ENCODE results near the gene SLC35D3. TPM values are rescaled to one million over a fixed set of nuclear protein-coding genes. Genes with fewer than 3 reads are reported as not detected.
"Not testable (repeated sequence)": the region's sequence is repeated elsewhere in the genome, so short reads cannot be mapped to it uniquely, and the experiment has no call there.

SLC35D3 gene
- total RNA-seq, 2 experiments from 2014 or later, result not detected

GRCh38 chr6:136932599-136932998 is 10.5 kb downstream of the SLC35D3 start:
- ATAC-seq (no peak), DNase-seq (no peak)
- peaks cover 33% of the 10 kb centered on the region for H3K27me3 Mint-ChIP-seq
- CTCF ChIA-PET, result no interaction called here
- no peak overlapping the region for H3K4me3 Mint-ChIP-seq
- H3K4me1 Mint-ChIP-seq, result no peaks in the 10 kb centered on the region
- H3K36me3 Mint-ChIP-seq, result no peaks in the 10 kb centered on the region
- H3K9me3 Mint-ChIP-seq (ENCODE audit: low read depth), result no peaks in the 10 kb centered on the region
- H3K27ac Mint-ChIP-seq, result no peak overlapping the region

GRCh38 chr6:136945072-136945471 is 23.0 kb downstream of the SLC35D3 start:
- Mint-ChIP-seq H3K9me3 (ENCODE audit: low read depth) (peaks cover 9% of the 10 kb centered on the region), H3K4me3 (no peak overlapping the region), H3K4me1 (no peaks in the 10 kb centered on the region), H3K27me3 (peaks cover 20% of the 10 kb centered on the region), H3K27ac (no peak overlapping the region), H3K36me3 (peaks cover 3% of the 10 kb centered on the region)
- DNase-seq (no peak), ATAC-seq (no peak)
- CTCF ChIA-PET, result no interaction called here

- peaks cover 20% of the 10 kb centered on the region for H3K27me3 Mint-ChIP-seq
- H3K4me3 Mint-ChIP-seq, result no peak overlapping the region
- peaks cover 9% of the 10 kb centered on the region for H3K9me3 Mint-ChIP-seq (ENCODE audit: low read depth)
- ATAC-seq (no peak), DNase-seq (no peak)
- no peak overlapping the region for H3K27ac Mint-ChIP-seq
- peaks cover 3% of the 10 kb centered on the region for H3K36me3 Mint-ChIP-seq
- no peaks in the 10 kb centered on the region for H3K4me1 Mint-ChIP-seq
- CTCF ChIA-PET, result no interaction called here
These were observed 23.6 kb downstream of the SLC35D3 start for GRCh38 chr6:136945711-136946121.

GRCh38 chr6:136947037-136947436 is 24.9 kb downstream of the SLC35D3 start:
- DNase-seq (no peak), ATAC-seq (no peak)
- Mint-ChIP-seq H3K4me1 (no peaks in the 10 kb centered on the region), H3K36me3 (no peaks in the 10 kb centered on the region), H3K4me3 (no peak overlapping the region), H3K9me3 (ENCODE audit: low read depth) (peaks cover 5% of the 10 kb centered on the region), H3K27me3 (peaks cover 19% of the 10 kb centered on the region), H3K27ac (no peak overlapping the region)
- CTCF ChIA-PET, result no interaction called here

- H3K27ac Mint-ChIP-seq; H3K36me3 Mint-ChIP-seq; H3K4me3 Mint-ChIP-seq; DNase-seq; H3K9me3 Mint-ChIP-seq (ENCODE audit: low read depth); H3K4me1 Mint-ChIP-seq; ATAC-seq; CTCF ChIA-PET: not testable (repeated sequence)
- peaks cover 18% of the 10 kb centered on the region for H3K27me3 Mint-ChIP-seq
These were observed 27.9 kb downstream of the SLC35D3 start for GRCh38 chr6:136949957-136950356.

- ATAC-seq (no peak), DNase-seq (no peak)
- H3K27ac Mint-ChIP-seq, result no peak overlapping the region
- H3K9me3 Mint-ChIP-seq (ENCODE audit: low read depth), result peaks cover 2% of the 10 kb centered on the region
- H3K4me3 Mint-ChIP-seq, result no peak overlapping the region
- CTCF ChIA-PET, result no interaction called here
- no peaks in the 10 kb centered on the region for H3K4me1 Mint-ChIP-seq
- peaks cover 24% of the 10 kb centered on the region for H3K27me3 Mint-ChIP-seq
- no peaks in the 10 kb centered on the region for H3K36me3 Mint-ChIP-seq
These were observed 28.5 kb downstream of the SLC35D3 start for GRCh38 chr6:136950436-136951126.

GRCh38 chr6:136952714-136953260 is 30.7 kb downstream of the SLC35D3 start:
- Mint-ChIP-seq H3K27me3 (peaks cover 28% of the 10 kb centered on the region), H3K9me3 (ENCODE audit: low read depth) (peaks cover 2% of the 10 kb centered on the region), H3K4me3 (no peak overlapping the region), H3K36me3 (no peaks in the 10 kb centered on the region), H3K27ac (no peak overlapping the region), H3K4me1 (peaks cover 6% of the 10 kb centered on the region)
- CTCF ChIA-PET, result no interaction called here
- DNase-seq, result no peak
- ATAC-seq, result no peak

- no peak overlapping the region for H3K4me3 Mint-ChIP-seq
- H3K4me1 Mint-ChIP-seq, result peaks cover 6% of the 10 kb centered on the region
- DNase-seq, result no peak
- H3K27me3 Mint-ChIP-seq, result peaks cover 33% of the 10 kb centered on the region
- no peaks in the 10 kb centered on the region for H3K36me3 Mint-ChIP-seq
- CTCF ChIA-PET, result no interaction called here
- no peak overlapping the region for H3K27ac Mint-ChIP-seq
- H3K9me3 Mint-ChIP-seq (ENCODE audit: low read depth), result no peaks in the 10 kb centered on the region
- no peak for ATAC-seq
These were observed 33.0 kb downstream of the SLC35D3 start for GRCh38 chr6:136955123-136955522.

- H3K27me3 Mint-ChIP-seq, result peaks cover 39% of the 10 kb centered on the region
- ATAC-seq, result no peak
- no peak overlapping the region for H3K4me3 Mint-ChIP-seq
- DNase-seq, result no peak
- CTCF ChIA-PET, result interaction anchor here (1.6 kb wide), 1 partner anchor 11 kb away, joined by 9 read pairs; no protein-coding TSS in a partner anchor
- peaks cover 6% of the 10 kb centered on the region for H3K4me1 Mint-ChIP-seq
- no peaks in the 10 kb centered on the region for H3K36me3 Mint-ChIP-seq
- H3K27ac Mint-ChIP-seq, result no peak overlapping the region
- no peaks in the 10 kb centered on the region for H3K9me3 Mint-ChIP-seq (ENCODE audit: low read depth)
These were observed 34.8 kb downstream of the SLC35D3 start for GRCh38 chr6:136956590-136957544.

GRCh38 chr6:136958168-136958567 is 36.1 kb downstream of the SLC35D3 start:
- ATAC-seq (no peak), DNase-seq (no peak)
- Mint-ChIP-seq H3K27me3 (peaks cover 38% of the 10 kb centered on the region), H3K9me3 (ENCODE audit: low read depth) (no peaks in the 10 kb centered on the region), H3K4me3 (no peak overlapping the region), H3K4me1 (peaks cover 6% of the 10 kb centered on the region), H3K36me3 (no peaks in the 10 kb centered on the region), H3K27ac (no peak overlapping the region)
- CTCF ChIA-PET, result interaction anchor here (1.0 kb wide), 1 partner anchor 62 kb away, joined by 3 read pairs; no protein-coding TSS in a partner anchor

- no peaks in the 10 kb centered on the region for H3K36me3 Mint-ChIP-seq
- CTCF ChIA-PET, result no interaction called here
- no peaks in the 10 kb centered on the region for H3K9me3 Mint-ChIP-seq (ENCODE audit: low read depth)
- no peak overlapping the region for H3K4me3 Mint-ChIP-seq
- no peak overlapping the region for H3K27ac Mint-ChIP-seq
- H3K27me3 Mint-ChIP-seq, result peaks cover 44% of the 10 kb centered on the region
- ATAC-seq (no peak), DNase-seq (no peak)
- H3K4me1 Mint-ChIP-seq, result peaks cover 6% of the 10 kb centered on the region
These were observed 37.4 kb downstream of the SLC35D3 start for GRCh38 chr6:136959471-136959891.

GRCh38 chr6:136959935-136960334 is 37.8 kb downstream of the SLC35D3 start:
- not testable (repeated sequence) for DNase-seq; H3K27ac Mint-ChIP-seq; H3K4me3 Mint-ChIP-seq; H3K4me1 Mint-ChIP-seq; H3K36me3 Mint-ChIP-seq; H3K9me3 Mint-ChIP-seq (ENCODE audit: low read depth); ATAC-seq
- peaks cover 45% of the 10 kb centered on the region for H3K27me3 Mint-ChIP-seq
- CTCF ChIA-PET, result interaction anchor here (1.6 kb wide), 1 partner anchor 13 kb away, joined by 4 read pairs; no protein-coding TSS in a partner anchor

- no peaks in the 10 kb centered on the region for H3K36me3 Mint-ChIP-seq
- DNase-seq (no peak), ATAC-seq (no peak)
- CTCF ChIA-PET, result interaction anchor here (1.6 kb wide), 1 partner anchor 12 kb away, joined by 4 read pairs; no protein-coding TSS in a partner anchor
- no peak overlapping the region for H3K4me3 Mint-ChIP-seq
- H3K4me1 Mint-ChIP-seq, result peaks cover 6% of the 10 kb centered on the region
- no peaks in the 10 kb centered on the region for H3K9me3 Mint-ChIP-seq (ENCODE audit: low read depth)
- H3K27ac Mint-ChIP-seq, result no peak overlapping the region
- H3K27me3 Mint-ChIP-seq, result peaks cover 42% of the 10 kb centered on the region
These were observed 38.7 kb downstream of the SLC35D3 start for GRCh38 chr6:136960781-136961180.

Measured in activated CD8-positive, alpha-beta memory T cell treated with anti-CD3 and anti-CD28 coated beads, Interleukin-2, amount 10 ng/mL, durations not matched to agents 7 days and 5 days (primary cell).